ENCODE results near the gene HAUS8.

- no peak for TF ChIP-seq CTCF (IDR thresholded peaks at IDR 0.05; ENCODE audit: low read depth, low read length, poor library complexity, severe bottlenecking)
- no peak for TF ChIP-seq EZH2phosphoT487 (IDR thresholded peaks at IDR 0.05; ENCODE audit: borderline replicate concordance, low read length)
Measured at GRCh38 chr19:17035842-17036424, 39.3 kb downstream of the HAUS8 start.
